Pancreas (tissue), 10 donors: ENCODE measurements around the gene KLHL17. TPM values are rescaled to one million over a fixed set of nuclear protein-coding genes. Genes with fewer than 3 reads are reported as not detected.
A peak's percentile ranks its signal among the peaks of the same experiment; 100 is the strongest.

Experiments
- ATAC-seq, 4 donors: fragments of 200-7000 bp; cut with Tn5 transposase; one replicate each; pipeline versions ENCODE4 v1.8.0 to v1.9.1; 2020; ENCODE audit warnings: mild to moderate bottlenecking in 4 of 4, moderate library complexity in 4 of 4
- DNase-seq, 6 donors: peaks; one replicate each; pipeline ENCODE4 v3.0.0-alpha.2; 2020
- FAIRE-seq: peaks from 2 replicates; lab custom pipeline; 2012; peaks lifted over from hg19 to GRCh38; lab: Jason Lieb, UNC
- H3K27ac ChIP-seq, 4 donors: fragments of 200-600 bp; sonication (generic); 1 replicate in 3 of 4; 2 replicates in 1 of 4; pipeline versions ENCODE4 v1.5.0 to v1.8.0; 2020
- H3K27me3 ChIP-seq, 4 donors: fragments of 200-600 bp; one replicate each; pipeline ENCODE4 v1.8.0; 2021
- H3K36me3 ChIP-seq, 3 donors: fragments of 200-600 bp; sonication (generic) in 1 of 3; one replicate each; pipeline versions ENCODE4 v1.5.0 to v1.8.0; 2020 to 2021
- H3K4me1 ChIP-seq, 3 donors: fragments of 200-600 bp; one replicate each; pipeline ENCODE4 v1.8.0; 2021
- H3K4me3 ChIP-seq, 4 donors: fragments of 200-600 bp; sonication (generic) in 2 of 4; one replicate each; pipeline versions ENCODE4 v1.5.0 to v1.8.0; 2020 to 2021
- H3K9me3 ChIP-seq, 4 donors: fragments of 200-600 bp; one replicate each; pipeline ENCODE4 v1.8.0; 2021
- CTCF ChIP-seq, 4 donors: fragments of 200-600 bp; sonication (generic) in 3 of 4; IDR thresholded peaks; one replicate each; pipeline versions ENCODE4 v1.5.0 to v1.8.0; 2021; ENCODE audit warnings: antibody characterized with exemption in 4 of 4
- WGBS, 2 donors: extraction: QIAGEN DNeasy Blood & Tissue Kit; methylation state at CpG; one replicate each; pipeline ENCODE4 v1.1.7; 2013; 5-methylcytosine and 5-hydroxymethylcytosine counted together
- intact Hi-C, 3 donors: fragments of 100-400 bp; cut with DNase I; formaldehyde crosslinking; loops; one replicate each; pipeline versions ENCODE4 v1.11.1 to v1.14.2; 2022
- polyA plus RNA-seq, 2 donors: library from polyadenylated mRNA; stranded (reverse); fragments of 200-250 nt; gene quantifications; one replicate each; pipeline ENCODE4 v1.2.3, GENCODE V29; 2013
- total RNA-seq, 6 donors: library from RNA; stranded (reverse); fragmentation: NEBNext Ultra II Directional in 4 of 6; extraction: Animal tissue kit (Norgen Biotek cat#: 25700) in 4 of 6; gene quantifications; one replicate each; pipeline versions ENCODE4 v1.2.1 to v1.2.4, GENCODE V29; 2021 to 2023
- donor health status: healthy with polysubstance abuse.
- donor health status: DM: no; HTN: no; CAD: no; lungs with moderate emphysema.
- donor health status: DM: no; HTN: no; CAD: no.
- donor health status: control.
- donor health status: control.
- donor health status: Bipolar disorder and iron deficiency.
- donor health status: DM: yes; HTN: yes; CAD: no.
- donor health status: DM: no; HTN: no; CAD: no.
- donor health status: DM: no; HTN: no; CAD: no.
- donor health status: DM: yes; HTN: yes; CAD: no.

The KLHL17 gene
- total and polyA plus RNA-seq, 8 donors: 3.1 to 24.1 (median 6.2) TPM

GRCh38 chr1:955474-955873 is 4.9 kb upstream of the KLHL17 start:
- ATAC-seq (no peak), DNase-seq (no peak), FAIRE-seq (no peak)
- Histone ChIP-seq H3K27ac (no peak overlapping the region), H3K4me1 (peaks cover 0 to 9% (median 8%) of the 10 kb centered on the region in 3 donors), H3K4me3 (no peak overlapping the region), H3K9me3 (no peaks in the 10 kb centered on the region), H3K27me3 (no peaks in the 10 kb centered on the region), H3K36me3 (peaks cover 7 to 54% (median 33%) of the 10 kb centered on the region in 3 donors)
- intact Hi-C loops: no loop called here
- WGBS, 2 donors: 78 to 87% methylated on average over 6 of the region's 6 CpGs
- TF ChIP-seq CTCF (IDR thresholded peaks at IDR 0.05): no peak

- Histone ChIP-seq H3K27ac (no peak overlapping the region), H3K4me3 (no peak overlapping the region), H3K9me3 (no peaks in the 10 kb centered on the region), H3K4me1 (peaks cover 3 to 9% (median 8%) of the 10 kb centered on the region in 3 donors), H3K36me3 (peaks cover 7 to 44% (median 31%) of the 10 kb centered on the region in 3 donors), H3K27me3 (no peaks in the 10 kb centered on the region)
- DNase-seq: no peak
- WGBS, 2 donors: 89 to 90% methylated on average over 11 of the region's 11 CpGs
- no peak for ATAC-seq
- intact Hi-C loops: no loop called here
- FAIRE-seq: no peak
- no peak for TF ChIP-seq CTCF (IDR thresholded peaks at IDR 0.05)
These were observed 3.7 kb upstream of the KLHL17 start for GRCh38 chr1:956636-957035.

DNA sequence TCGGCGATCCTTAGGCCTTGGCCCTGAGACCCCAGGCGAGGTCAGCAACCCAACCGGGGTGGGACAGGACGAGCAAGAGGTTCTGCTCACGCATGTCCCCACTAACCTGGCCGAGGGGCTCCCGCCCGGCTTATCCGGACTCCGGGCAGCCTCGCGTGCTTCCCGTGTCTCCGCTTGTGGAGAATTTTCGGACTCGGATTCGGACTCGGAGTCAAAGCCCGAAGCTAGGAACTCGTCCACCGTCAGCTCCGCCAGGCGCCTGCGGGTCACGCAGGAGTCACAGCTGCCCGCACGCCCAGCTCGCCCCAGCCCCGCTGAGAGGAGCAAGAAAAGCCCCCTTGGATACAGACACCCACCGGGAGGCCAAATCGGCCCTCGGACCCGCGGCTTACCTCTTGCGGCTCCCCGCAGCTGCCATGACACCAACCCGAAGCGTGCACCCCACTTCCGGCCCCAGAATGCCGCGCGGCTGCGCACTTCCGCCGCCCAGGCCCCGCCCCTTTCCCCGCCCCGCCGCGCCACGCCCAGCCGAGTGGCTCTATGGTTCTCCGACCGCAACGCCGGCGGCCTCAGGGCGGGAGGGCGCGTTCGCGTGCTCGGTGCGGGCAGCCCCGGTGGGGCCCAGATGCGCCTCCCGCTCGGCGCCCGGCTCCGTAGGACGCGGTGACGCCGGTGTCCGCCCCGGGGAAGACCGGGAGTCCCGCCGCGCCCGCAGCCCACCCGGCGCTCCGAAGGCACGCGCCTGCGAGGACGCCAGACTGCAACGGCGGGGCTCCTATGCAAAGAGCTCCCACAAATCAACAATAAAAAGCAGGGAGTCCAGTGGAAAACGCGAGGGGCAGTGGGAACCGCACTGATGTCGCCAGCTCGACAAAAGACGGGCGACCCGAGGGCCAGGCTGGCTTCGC is 1.3 kb upstream of the KLHL17 start, which contains the start of gene NOC2L:
NOC2L (minus strand) TSS at position 434 of the 908 bp plus-strand sequence; CDS start at position 418, 16 bp downstream.
- ATAC-seq: peak; percentile 94 to 97 (median 96)
- no peaks in the 10 kb centered on the region for H3K27me3 ChIP-seq
- H3K4me1 ChIP-seq: peaks cover 3 to 9% (median 8%) of the 10 kb centered on the region in 3 donors
- FAIRE-seq: no peak
- intact Hi-C loops: no loop called here
- H3K4me3 ChIP-seq: peak within 1 kb of the TSS; percentile 97 to 100 (median 99)
- 4 to 6% methylated on average over 80 to 101 of the region's 101 CpGs for whole genome bisulfite sequencing, 2 donors
- H3K27ac ChIP-seq: no peak within 1 kb of the TSS
- H3K36me3 ChIP-seq: peaks cover 0 to 27% (median 11%) of the 10 kb centered on the region in 3 donors
- H3K9me3 ChIP-seq: no peaks in the 10 kb centered on the region
- peak; percentile 89 to 100 (median 97) for DNase-seq
- TF ChIP-seq CTCF (IDR thresholded peaks at IDR 0.05): no peak

DNA sequence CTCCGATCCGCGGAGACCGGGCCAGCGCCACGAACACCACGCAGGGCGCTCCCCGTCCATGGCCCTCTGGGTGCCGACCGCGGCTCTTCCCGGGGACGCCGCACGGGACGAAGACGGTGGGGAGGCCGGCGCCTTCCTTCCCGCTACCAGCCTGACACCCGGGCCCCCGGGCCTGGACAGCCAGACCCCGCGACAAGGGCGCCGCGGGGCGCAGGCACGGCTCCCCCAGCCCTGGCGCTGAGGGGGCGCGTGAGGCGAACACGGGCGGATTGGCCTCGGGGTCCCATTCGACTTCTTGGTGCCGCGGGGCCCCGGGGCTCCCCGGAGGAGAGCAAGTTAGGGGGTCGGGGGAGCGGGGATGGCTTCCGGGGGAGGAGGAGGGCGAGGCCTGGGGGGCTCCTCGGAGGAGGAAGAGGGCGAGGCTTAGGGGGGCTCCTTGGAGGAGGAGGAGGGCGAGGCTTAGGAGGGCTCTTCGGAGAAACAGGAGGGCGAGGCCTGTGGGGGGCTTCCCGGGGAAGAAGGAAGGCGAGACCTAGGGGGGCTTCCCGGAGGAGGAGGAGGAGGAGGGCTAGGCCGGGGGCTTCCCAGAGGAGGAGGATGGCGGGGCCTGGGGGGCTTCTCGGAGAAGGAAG is 537 bp upstream of the KLHL17 start:
- no peak for TF ChIP-seq CTCF (IDR thresholded peaks at IDR 0.05)
- WGBS, 2 donors: 20 to 26% methylated on average over 42 to 57 of the region's 57 CpGs
- no peaks in the 10 kb centered on the region for H3K27me3 ChIP-seq
- ATAC-seq (peak in 2 of 4 donors; percentile 4 to 10), DNase-seq (no peak), FAIRE-seq (no peak)
- peaks cover 0 to 19% (median 9%) of the 10 kb centered on the region in 3 donors for H3K36me3 ChIP-seq
- intact Hi-C loops: no loop called here
- H3K9me3 ChIP-seq: no peaks in the 10 kb centered on the region
- H3K4me3 ChIP-seq: peak overlapping the region; percentile 53 to 100 (median 99)
- peaks cover 3 to 9% (median 8%) of the 10 kb centered on the region in 3 donors for H3K4me1 ChIP-seq
- H3K27ac ChIP-seq: no peak overlapping the region
